Stimulated activated naive CD4-positive, alpha-beta T cell treated with Interleukin-2 at 50 U/mL for 16 hours (primary cell): ENCODE data around the gene PCGF3.
"Not testable (repeated sequence)": the region's sequence is repeated elsewhere in the genome, so short reads cannot be mapped to it uniquely, and the experiment has no call there.

Experiments
- DNase-seq: peaks from one replicate; lab custom pipeline; 2025; lab: John Stamatoyannopoulos, UW

The PCGF3 gene

DNA sequence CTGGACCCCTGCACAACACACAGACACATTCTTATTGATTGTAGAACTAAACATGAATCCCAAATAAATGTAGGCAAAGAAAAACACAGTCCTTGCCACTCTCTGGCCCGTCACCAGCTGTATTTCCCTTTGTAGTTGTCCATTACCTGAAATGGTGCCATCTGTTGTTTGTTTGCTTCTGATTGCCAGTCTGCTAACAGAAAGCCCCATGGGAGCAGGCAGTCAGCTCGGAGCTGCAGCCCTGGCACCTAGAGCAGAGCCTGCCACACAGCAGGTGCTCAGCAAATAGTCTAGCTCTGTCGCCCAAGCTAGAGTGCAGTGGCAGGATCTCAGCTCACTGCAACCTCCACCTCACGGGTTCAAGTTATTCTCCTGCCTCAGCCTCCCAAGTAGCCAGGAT, 91.4 kb downstream of the PCGF3 start:
- no peak for DNase-seq

DNA sequence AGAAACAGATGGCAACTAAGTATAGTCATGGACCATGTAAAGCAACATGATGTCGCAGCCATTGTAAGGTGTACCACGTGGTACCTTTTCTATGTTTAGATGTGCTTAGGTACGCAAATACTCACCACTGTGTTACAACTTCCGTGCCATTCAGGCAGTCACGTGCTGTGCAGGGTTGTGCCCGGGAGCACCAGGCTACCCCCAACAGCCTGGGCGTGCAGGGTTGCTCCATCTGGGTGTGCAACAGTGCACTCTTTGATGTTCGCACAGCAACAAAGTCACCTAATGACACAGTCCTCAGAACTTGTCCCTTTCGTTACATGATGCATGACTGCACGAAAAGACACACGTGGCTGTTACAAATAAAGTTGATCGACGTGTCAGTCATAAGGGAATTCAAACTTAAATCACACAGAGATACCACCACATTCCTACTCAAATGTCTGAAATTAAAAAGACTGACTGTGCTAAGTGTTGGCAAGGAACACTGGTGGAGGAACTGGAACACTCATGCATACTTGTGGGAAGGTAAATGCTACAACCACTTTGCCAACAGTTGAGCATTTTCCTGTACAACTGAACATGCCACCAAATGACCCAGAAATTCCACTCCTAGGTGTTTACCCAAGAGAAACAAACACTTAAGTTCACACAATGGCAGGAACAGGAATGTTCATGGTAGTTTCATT, 95.9 kb downstream of the PCGF3 start:
- no peak for DNase-seq

GRCh38 chr4:803884-804283, 98.3 kb downstream of the PCGF3 start:
- DNase-seq: no peak

DNA sequence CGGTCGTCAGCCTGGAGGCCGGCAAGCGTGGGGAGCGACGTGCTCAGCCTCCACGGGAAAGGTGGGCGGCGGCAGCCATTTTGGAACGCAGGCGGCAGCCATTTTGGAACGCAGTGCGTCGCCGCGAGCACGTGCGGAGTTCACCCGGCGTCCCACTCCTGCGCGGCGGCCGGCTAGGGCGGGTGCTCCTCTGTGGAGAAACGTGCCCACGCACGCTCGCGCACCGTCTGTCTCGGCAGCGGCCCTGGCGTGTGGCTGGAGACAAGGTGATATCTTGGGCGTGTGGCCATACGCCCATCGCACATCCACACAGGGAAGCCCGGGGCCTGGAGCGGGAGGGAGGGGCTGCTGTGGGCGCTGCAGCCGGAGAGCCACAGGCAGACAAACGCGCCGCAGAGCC, 99.2 kb downstream of the PCGF3 start:
- DNase-seq: no peak

GRCh38 chr4:806979-807378, 101.3 kb downstream of the PCGF3 start:
- not testable (repeated sequence) for DNase-seq

DNA sequence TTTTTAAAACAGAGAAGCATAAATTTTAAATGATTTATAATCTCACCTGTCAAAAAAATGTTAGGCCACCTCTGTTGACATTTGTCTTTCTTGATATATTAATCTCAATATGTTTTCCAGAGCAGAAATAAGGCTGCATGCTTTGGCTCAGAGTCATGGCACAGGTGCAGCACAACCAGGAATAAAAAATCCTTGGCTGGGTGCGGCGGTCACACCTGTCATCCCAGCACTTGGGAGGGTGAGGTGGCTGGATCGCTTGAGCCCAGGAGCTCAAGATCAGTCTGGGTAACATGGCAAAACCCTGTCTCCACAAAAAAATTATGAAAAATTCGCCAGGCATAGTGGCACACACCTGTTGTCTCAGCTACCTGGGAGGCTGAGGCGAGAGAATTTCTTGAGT, 102.2 kb downstream of the PCGF3 start:
- DNase-seq: no peak

DNA sequence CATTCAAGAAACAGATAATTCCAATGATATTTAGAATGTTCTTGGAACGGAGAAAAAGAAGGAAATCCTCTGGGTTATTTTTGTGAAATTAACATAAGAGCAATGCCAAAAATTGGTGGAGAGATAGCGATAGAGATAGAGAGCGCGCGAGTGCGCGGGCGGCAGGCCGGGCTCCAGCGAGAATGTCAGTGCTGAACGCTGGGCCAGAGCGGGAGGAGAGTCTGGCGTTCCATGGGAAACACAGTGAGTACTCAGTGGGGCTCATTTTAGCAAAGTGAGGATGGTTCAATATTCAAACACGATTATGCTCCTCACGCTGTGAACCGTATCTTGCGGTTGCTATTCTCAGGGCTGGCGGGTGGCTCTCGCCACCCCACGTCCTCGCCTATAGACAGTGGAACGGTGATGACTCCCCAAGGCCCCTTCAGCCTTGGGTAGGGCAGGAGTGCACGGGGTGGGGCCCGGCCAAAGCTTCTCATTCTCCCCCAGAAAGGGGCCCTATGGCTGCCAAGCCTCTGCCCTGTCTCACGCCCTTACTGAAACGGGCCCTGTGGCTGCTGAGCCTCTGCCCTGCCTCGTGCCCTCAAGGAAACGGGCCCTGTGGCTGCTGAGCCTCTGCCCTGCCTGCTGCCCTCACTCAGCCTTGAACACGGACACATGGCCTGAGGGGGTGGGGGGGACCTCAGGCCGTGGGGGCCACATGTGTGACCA, 103.4 kb downstream of the PCGF3 start:
- DNase-seq: no peak

DNA sequence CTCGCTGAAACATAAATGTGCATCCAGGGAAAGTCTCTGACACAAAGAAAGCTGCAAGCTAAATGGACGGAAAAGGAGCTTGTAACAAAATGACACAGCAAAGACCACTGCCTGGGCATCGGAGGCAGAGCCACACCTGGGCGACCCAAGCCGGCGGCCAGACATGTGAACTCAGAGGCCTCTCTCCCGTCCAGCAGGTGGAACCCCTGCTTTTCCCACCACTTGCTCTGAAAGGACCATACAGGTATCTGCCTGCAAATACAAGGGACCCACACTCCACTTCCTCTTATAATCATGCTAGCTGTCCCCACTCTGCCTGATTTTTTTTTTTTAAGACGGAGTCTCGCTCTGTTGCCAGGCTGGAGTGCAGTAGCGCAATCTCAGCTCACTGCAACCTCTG, 108.3 kb downstream of the PCGF3 start:
- no peak for DNase-seq

DNA sequence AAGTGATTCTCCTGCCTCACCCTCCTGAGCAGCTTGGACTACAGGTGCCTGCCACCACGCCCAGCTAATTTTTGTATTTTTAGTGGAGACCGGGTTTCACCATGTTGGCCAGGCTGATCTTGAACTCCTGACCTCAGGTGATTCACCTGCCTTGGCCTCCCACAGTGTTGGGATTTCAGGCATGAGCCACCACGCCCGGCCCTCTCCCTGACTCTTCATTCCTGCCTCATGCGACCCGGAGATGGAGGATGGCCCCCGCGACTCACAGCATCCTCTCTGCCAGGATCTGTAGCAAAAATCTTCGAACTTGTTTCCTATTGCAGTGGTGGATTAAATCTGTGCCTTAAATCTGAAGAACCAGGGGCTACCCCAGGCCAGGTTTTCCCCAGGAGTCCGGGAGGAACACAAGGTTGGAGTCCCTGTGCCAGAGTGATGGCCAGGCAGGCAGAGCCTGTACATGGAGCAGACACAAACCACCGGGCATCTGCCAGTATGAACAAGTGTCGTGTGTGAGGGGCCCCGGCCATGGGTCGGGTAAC, 108.7 kb downstream of the PCGF3 start:
- no peak for DNase-seq

DNA sequence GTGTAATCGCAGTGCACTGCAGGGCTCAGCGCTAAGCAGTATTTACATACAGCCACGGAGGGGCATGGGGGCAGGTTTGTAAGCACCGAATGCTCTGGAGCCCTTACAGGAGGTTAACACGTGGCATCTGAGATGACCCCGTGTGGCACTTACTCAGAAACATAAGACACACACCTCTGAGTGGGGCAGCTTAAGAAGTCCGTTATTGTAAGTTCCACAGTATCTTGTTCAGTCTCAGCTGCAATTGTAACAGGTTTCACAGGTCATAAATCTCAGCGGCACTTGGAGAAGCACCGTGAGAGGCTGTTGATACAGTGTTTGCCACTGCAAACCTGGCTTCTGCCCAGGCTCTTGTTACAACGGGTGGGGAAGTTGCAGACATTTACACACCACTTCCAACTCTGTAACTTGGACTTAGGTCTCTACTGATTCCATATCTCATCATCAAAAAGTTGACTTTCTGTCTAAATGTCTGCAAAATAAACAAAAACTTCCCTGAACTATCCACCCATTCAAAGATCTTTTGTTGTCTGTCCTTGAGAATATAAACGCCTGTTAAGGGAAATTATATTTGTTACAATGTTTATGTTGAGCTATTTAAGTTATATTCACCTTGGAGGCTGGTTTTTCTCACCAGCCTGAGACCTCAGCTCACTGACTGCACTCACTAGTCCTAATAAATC, 110.0 kb downstream of the PCGF3 start:
- DNase-seq: no peak

DNA sequence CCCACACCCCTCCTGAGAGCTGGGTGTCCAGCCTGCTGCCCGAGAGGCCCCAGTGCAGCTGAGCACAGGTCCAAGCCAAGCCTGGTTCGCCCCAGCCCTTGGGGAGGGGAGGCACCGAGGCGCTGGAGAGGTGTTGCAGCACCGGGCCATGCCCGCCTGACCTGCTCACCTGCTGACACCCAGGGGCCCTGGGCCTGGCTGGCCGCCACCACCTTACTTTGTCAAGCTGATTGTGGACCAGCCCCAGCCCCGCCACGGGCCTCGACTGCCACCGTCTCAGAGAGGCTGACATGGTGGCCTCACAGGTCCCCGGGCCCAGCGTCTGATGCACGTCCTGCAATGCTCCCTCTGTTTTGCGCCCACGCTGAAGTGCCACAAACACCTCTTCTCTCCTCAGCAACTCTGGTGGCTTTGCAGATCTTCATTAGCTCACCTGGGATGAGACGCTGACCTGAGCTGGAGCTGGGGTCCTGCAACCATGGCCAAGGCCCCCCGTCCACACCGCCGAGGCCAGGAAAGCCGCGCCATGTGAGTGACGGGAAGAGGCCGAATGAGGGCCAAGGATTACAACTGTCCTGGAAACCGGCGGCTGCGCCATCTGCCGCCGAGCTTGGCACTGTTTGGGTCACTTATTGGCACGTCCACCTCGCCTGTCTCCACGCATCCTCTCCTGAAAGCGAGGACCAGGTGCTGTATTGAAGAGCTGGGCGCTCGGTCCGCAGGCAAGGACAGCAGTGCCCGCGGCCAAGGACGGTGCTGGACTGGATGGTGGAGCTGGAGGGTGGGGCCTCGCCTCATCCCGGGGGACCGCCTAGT, 112.7 kb downstream of the PCGF3 start:
- DNase-seq: no peak

- DNase-seq: no peak
Observed at GRCh38 chr4:819401-820229, 114.0 kb downstream of the PCGF3 start.
